IgD-negative memory B cell (primary cell): ENCODE results near the gene SNRPD3. TPM values are rescaled to one million over a fixed set of nuclear protein-coding genes. Genes with fewer than 3 reads are reported as not detected.

Experiments
- H3K27ac Mint-ChIP-seq, 3 donors: one replicate each; pipeline ENCODE4 v1.8.0; 2020 to 2022; ENCODE audit warnings: mild to moderate bottlenecking in 3 of 3, mixed read lengths in 3 of 3, moderate library complexity in 1 of 3
- H3K27me3 Mint-ChIP-seq: one replicate; pipeline ENCODE4 v1.8.0; 2021; ENCODE audit warnings: mixed read lengths
- H3K36me3 Mint-ChIP-seq: one replicate; pipeline ENCODE4 v1.8.0; 2020; ENCODE audit warnings: mild to moderate bottlenecking, mixed read lengths
- H3K4me1 Mint-ChIP-seq, 3 donors: one replicate each; pipeline ENCODE4 v1.8.0; 2020 to 2022; ENCODE audit warnings: mixed read lengths in 3 of 3, mild to moderate bottlenecking in 1 of 3
- H3K4me3 Mint-ChIP-seq, 4 donors: one replicate each; pipeline ENCODE4 v1.8.0; 2020 to 2022; ENCODE audit warnings: mild to moderate bottlenecking in 4 of 4, mixed read lengths in 4 of 4, moderate library complexity in 3 of 4
- H3K9me3 Mint-ChIP-seq, 3 donors: one replicate each; pipeline ENCODE4 v1.8.0; 2020 to 2021; ENCODE audit warnings: mixed read lengths in 3 of 3, mild to moderate bottlenecking in 1 of 3
- polyA plus RNA-seq: library from polyadenylated mRNA; unstranded; fragments of 300-500 nt; fragmentation: Illumina TruSeq; gene quantifications from one replicate; pipeline ENCODE4 v1.2.3, GENCODE V29; 2021

Gene SNRPD3
- 141 TPM for polyA plus RNA-seq

GRCh38 chr22:24555165-24556039 is at the start of gene SNRPD3:
Gene SNRPD3, plus strand, starts transcription at chr22:24555999. Its CDS starts 1,676 bp downstream, at chr22:24557675.
- Mint-ChIP-seq H3K27ac (peak within 1 kb of the TSS; percentile 95 to 98 (median 98)), H3K9me3 (no peaks in the 10 kb centered on the region), H3K36me3 (no peaks in the 10 kb centered on the region), H3K4me3 (peak within 1 kb of the TSS; percentile 97 to 100 (median 98)), H3K4me1 (peaks cover 47 to 66% (median 57%) of the 10 kb centered on the region in 3 donors), H3K27me3 (no peaks in the 10 kb centered on the region)

- Mint-ChIP-seq H3K27ac (peak overlapping the region; percentile 80 to 93 (median 92)), H3K4me1 (peaks cover 52 to 62% (median 55%) of the 10 kb centered on the region in 3 donors), H3K4me3 (peak overlapping the region; percentile 2 to 91 (median 58)), H3K9me3 (no peaks in the 10 kb centered on the region), H3K27me3 (no peaks in the 10 kb centered on the region), H3K36me3 (no peaks in the 10 kb centered on the region)
These were observed 48.9 kb upstream of the SNRPD3 start for GRCh38 chr22:24506802-24507438.

- no peaks in the 10 kb centered on the region for H3K27me3 Mint-ChIP-seq
- H3K4me3 Mint-ChIP-seq, result peak overlapping the region; percentile 38 to 91 (median 58)
- no peaks in the 10 kb centered on the region for H3K9me3 Mint-ChIP-seq
- H3K36me3 Mint-ChIP-seq, result no peaks in the 10 kb centered on the region
- H3K4me1 Mint-ChIP-seq, result peaks cover 54 to 61% (median 57%) of the 10 kb centered on the region in 3 donors
- H3K27ac Mint-ChIP-seq, result peak overlapping the region; percentile 19 to 92 (median 80)
These were observed 48.1 kb upstream of the SNRPD3 start for GRCh38 chr22:24507716-24508115.

- Mint-ChIP-seq H3K9me3 (no peaks in the 10 kb centered on the region), H3K4me1 (peaks cover 50 to 53% (median 51%) of the 10 kb centered on the region in 3 donors), H3K27me3 (peaks cover 6% of the 10 kb centered on the region), H3K36me3 (peaks cover 3% of the 10 kb centered on the region), H3K27ac (peak overlapping the region in 2 of 3 donors; percentile 59 to 78), H3K4me3 (peak overlapping the region in 2 of 4 donors; percentile 56 to 76)
These were observed 44.9 kb upstream of the SNRPD3 start for GRCh38 chr22:24510637-24511625.

GRCh38 chr22:24512043-24512442 is 43.8 kb upstream of the SNRPD3 start:
- Mint-ChIP-seq H3K36me3 (peaks cover 3% of the 10 kb centered on the region), H3K4me1 (peaks cover 43 to 48% (median 46%) of the 10 kb centered on the region in 3 donors), H3K27me3 (peaks cover 11% of the 10 kb centered on the region), H3K9me3 (no peaks in the 10 kb centered on the region), H3K4me3 (peak overlapping the region in 2 of 4 donors; percentile 15 to 78), H3K27ac (peak overlapping the region in 1 of 3 donors; percentile 3)

- Mint-ChIP-seq H3K4me3 (no peak overlapping the region), H3K9me3 (no peaks in the 10 kb centered on the region), H3K4me1 (peaks cover 35 to 37% (median 35%) of the 10 kb centered on the region in 3 donors), H3K36me3 (peaks cover 5% of the 10 kb centered on the region), H3K27me3 (peaks cover 14% of the 10 kb centered on the region), H3K27ac (no peak overlapping the region)
These were observed 42.2 kb upstream of the SNRPD3 start for GRCh38 chr22:24513378-24514240.

GRCh38 chr22:24514241-24515026 is 41.4 kb upstream of the SNRPD3 start:
- peak overlapping the region in 1 of 4 donors; percentile 82 for H3K4me3 Mint-ChIP-seq
- H3K36me3 Mint-ChIP-seq, result peaks cover 5% of the 10 kb centered on the region
- H3K27me3 Mint-ChIP-seq, result peaks cover 17% of the 10 kb centered on the region
- no peaks in the 10 kb centered on the region for H3K9me3 Mint-ChIP-seq
- H3K4me1 Mint-ChIP-seq, result peaks cover 31 to 36% (median 32%) of the 10 kb centered on the region in 3 donors
- H3K27ac Mint-ChIP-seq, result no peak overlapping the region

- Mint-ChIP-seq H3K9me3 (no peaks in the 10 kb centered on the region), H3K36me3 (peaks cover 5% of the 10 kb centered on the region), H3K27ac (no peak overlapping the region), H3K4me3 (peak overlapping the region in 2 of 4 donors; percentile 1 to 82), H3K4me1 (peaks cover 28 to 36% (median 29%) of the 10 kb centered on the region in 3 donors), H3K27me3 (peaks cover 17% of the 10 kb centered on the region)
These were observed 40.8 kb upstream of the SNRPD3 start for GRCh38 chr22:24515027-24515338.

GRCh38 chr22:24516301-24516737 is 39.5 kb upstream of the SNRPD3 start:
- peaks cover 17% of the 10 kb centered on the region for H3K27me3 Mint-ChIP-seq
- H3K4me3 Mint-ChIP-seq, result peak overlapping the region in 1 of 4 donors; percentile 75
- H3K36me3 Mint-ChIP-seq, result peaks cover 5% of the 10 kb centered on the region
- peaks cover 16 to 25% (median 17%) of the 10 kb centered on the region in 3 donors for H3K4me1 Mint-ChIP-seq
- H3K9me3 Mint-ChIP-seq, result no peaks in the 10 kb centered on the region
- H3K27ac Mint-ChIP-seq, result no peak overlapping the region

- Mint-ChIP-seq H3K9me3 (no peaks in the 10 kb centered on the region), H3K36me3 (peaks cover 5% of the 10 kb centered on the region), H3K4me1 (peaks cover 10 to 24% (median 14%) of the 10 kb centered on the region in 3 donors), H3K4me3 (no peak overlapping the region), H3K27ac (no peak overlapping the region), H3K27me3 (peaks cover 17% of the 10 kb centered on the region)
These were observed 38.4 kb upstream of the SNRPD3 start for GRCh38 chr22:24517446-24517845.

GRCh38 chr22:24518228-24518627 is 37.6 kb upstream of the SNRPD3 start:
- H3K27ac Mint-ChIP-seq, result no peak overlapping the region
- peaks cover 4 to 18% (median 12%) of the 10 kb centered on the region in 3 donors for H3K4me1 Mint-ChIP-seq
- H3K9me3 Mint-ChIP-seq, result no peaks in the 10 kb centered on the region
- H3K36me3 Mint-ChIP-seq, result peaks cover 5% of the 10 kb centered on the region
- no peak overlapping the region for H3K4me3 Mint-ChIP-seq
- H3K27me3 Mint-ChIP-seq, result peaks cover 17% of the 10 kb centered on the region

GRCh38 chr22:24518771-24519485 is 36.9 kb upstream of the SNRPD3 start:
- Mint-ChIP-seq H3K4me1 (peaks cover 4 to 18% (median 12%) of the 10 kb centered on the region in 3 donors), H3K9me3 (no peaks in the 10 kb centered on the region), H3K27ac (no peak overlapping the region), H3K36me3 (peaks cover 2% of the 10 kb centered on the region), H3K4me3 (no peak overlapping the region), H3K27me3 (peaks cover 17% of the 10 kb centered on the region)
